PC-9 (cell line): Measurements from ENCODE around the gene TICAM2.

ENCODE experiments used
- EZH2 ChIP-seq: fragments of 200-600 bp; sonication (generic); IDR thresholded peaks from 2 replicates; pipeline ENCODE4 v1.8.0; 2017; ENCODE audit warnings: antibody characterized with exemption, low read depth
- TF ChIP-seq, protein P1 (sequence below): fragments of 200-600 bp; sonication (generic); conservative IDR thresholded peaks from 2 replicates; pipeline ENCODE4 v1.6.1; 2017; ENCODE audit warnings: mixed run types, antibody characterized with exemption, mild to moderate bottlenecking, moderate library complexity

DNA sequence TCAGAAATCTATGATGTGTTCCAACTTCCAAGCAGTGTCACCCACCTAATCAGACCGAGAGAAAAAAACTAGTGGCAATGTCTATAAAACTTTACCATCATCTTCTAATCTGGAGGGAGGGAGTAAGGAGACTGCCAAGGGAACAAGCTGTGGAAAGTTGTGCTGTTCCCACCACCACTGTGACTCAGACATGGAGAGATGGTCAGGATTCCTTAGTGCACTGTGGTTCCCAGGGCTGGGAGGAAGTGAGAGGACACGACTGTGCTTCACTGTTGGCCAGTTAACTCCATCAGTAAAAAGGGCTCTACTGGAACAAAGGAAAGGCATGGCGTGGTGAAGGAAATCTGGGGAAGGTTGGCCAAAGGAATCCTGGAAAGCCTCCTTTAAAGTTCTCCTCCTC, 18.8 kb downstream of the TICAM2 start:
- TF ChIP-seq, protein P1, sequence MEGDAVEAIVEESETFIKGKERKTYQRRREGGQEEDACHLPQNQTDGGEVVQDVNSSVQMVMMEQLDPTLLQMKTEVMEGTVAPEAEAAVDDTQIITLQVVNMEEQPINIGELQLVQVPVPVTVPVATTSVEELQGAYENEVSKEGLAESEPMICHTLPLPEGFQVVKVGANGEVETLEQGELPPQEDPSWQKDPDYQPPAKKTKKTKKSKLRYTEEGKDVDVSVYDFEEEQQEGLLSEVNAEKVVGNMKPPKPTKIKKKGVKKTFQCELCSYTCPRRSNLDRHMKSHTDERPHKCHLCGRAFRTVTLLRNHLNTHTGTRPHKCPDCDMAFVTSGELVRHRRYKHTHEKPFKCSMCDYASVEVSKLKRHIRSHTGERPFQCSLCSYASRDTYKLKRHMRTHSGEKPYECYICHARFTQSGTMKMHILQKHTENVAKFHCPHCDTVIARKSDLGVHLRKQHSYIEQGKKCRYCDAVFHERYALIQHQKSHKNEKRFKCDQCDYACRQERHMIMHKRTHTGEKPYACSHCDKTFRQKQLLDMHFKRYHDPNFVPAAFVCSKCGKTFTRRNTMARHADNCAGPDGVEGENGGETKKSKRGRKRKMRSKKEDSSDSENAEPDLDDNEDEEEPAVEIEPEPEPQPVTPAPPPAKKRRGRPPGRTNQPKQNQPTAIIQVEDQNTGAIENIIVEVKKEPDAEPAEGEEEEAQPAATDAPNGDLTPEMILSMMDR, result no peak
- TF ChIP-seq EZH2, result no peak
